B cell (primary cell): ENCODE results near the gene ATP6V0E2. TPM values are rescaled to one million over a fixed set of nuclear protein-coding genes. Genes with fewer than 3 reads are reported as not detected.
A peak's percentile ranks its signal among the peaks of the same experiment; 100 is the strongest.

Experiments used
- ATAC-seq: fragments of 200-7000 bp; cut with Tn5 transposase; one replicate; pipeline ENCODE4 v1.10.0; 2021; ENCODE audit warnings: low read depth, mild to moderate bottlenecking, moderate number of reproducible peaks, moderate library complexity
- CTCF ChIA-PET: fragments of 350-600 bp; sonication (Branson Sonifier 250); formaldehyde crosslinking; loops from one replicate; lab custom pipeline; 2021; ENCODE audit warnings: antibody characterized with exemption, inconsistent platforms; lab: Charles Lee
- POLR2A ChIA-PET: fragments of 350-600 bp; sonication (Branson Sonifier 250); formaldehyde crosslinking; loops from one replicate; lab custom pipeline; 2021; ENCODE audit warnings: antibody characterized with exemption; lab: Charles Lee
- DNase-seq: peaks from one replicate; pipeline ENCODE4 v3.0.0; 2013
- H2AFZ ChIP-seq: 2 replicates; pipeline ENCODE4 v1.6.1; 2012; ENCODE audit warnings: mild to moderate bottlenecking, low read depth, low read length; ENCODE audit not compliant: insufficient read depth, poor library complexity, severe bottlenecking
- H3K27ac ChIP-seq, 2 donors: 1 replicate in 1 of 2; 2 replicates in 1 of 2; pipeline ENCODE4 v1.5.1; 2012 to 2013; ENCODE audit warnings: low read length in 2 of 2, mild to moderate bottlenecking in 2 of 2, moderate library complexity in 1 of 2
- H3K27me3 ChIP-seq, 4 experiments: fragments of 200-600 bp in 1 of 4; sonication (generic) in 1 of 4; replicated peaks in 1 of 4; 1 replicate in 2 of 4; 2 replicates in 2 of 4; pipeline versions ENCODE4 v1.6.1 to v1.7.0; 2013 to 2016; ENCODE audit warnings: low read length in 3 of 4, mild to moderate bottlenecking in 2 of 4, mixed read lengths in 1 of 4, moderate library complexity in 1 of 4; ENCODE audit not compliant: insufficient read depth in 4 of 4, control insufficient read depth in 3 of 4; ENCODE audit errors: control extremely low read depth in 1 of 4
- H3K36me3 ChIP-seq, 2 experiments: replicated peaks in 1 of 2; 1 replicate in 1 of 2; 2 replicates in 1 of 2; pipeline versions ENCODE4 v1.6.1 to v1.7.1; 2013; ENCODE audit warnings: low read length in 1 of 2; ENCODE audit not compliant: insufficient read depth in 2 of 2, control insufficient read depth in 1 of 2; ENCODE audit errors: control extremely low read depth in 1 of 2, extremely low read depth in 1 of 2
- H3K4me1 ChIP-seq, 2 donors: fragments of 200-600 bp in 1 of 2; sonication (generic) in 1 of 2; 1 replicate in 1 of 2; 2 replicates in 1 of 2; pipeline versions ENCODE4 v1.5.1 to v1.6.1; 2013 to 2017; ENCODE audit warnings: low read length in 2 of 2; ENCODE audit not compliant: control insufficient read depth in 2 of 2, insufficient read depth in 2 of 2
- H3K4me2 ChIP-seq: replicated peaks from 2 replicates; pipeline ENCODE3; 2012; ENCODE audit warnings: mild to moderate bottlenecking, low read depth, low read length; ENCODE audit not compliant: poor library complexity, severe bottlenecking
- H3K4me3 ChIP-seq, 5 experiments: fragments of 200-600 bp in 1 of 5; sonication (generic) in 1 of 5; 1 replicate in 3 of 5; 2 replicates in 2 of 5; pipeline versions ENCODE4 v1.5.1 to v1.7.0; 2011 to 2016; ENCODE audit warnings: low read length in 4 of 5, mild to moderate bottlenecking in 4 of 5, low read depth in 2 of 5, control low read depth in 1 of 5, moderate library complexity in 1 of 5; ENCODE audit not compliant: insufficient read depth in 1 of 5; ENCODE audit errors: control extremely low read depth in 1 of 5, extremely low read depth in 1 of 5
- H3K79me2 ChIP-seq: fragments of 200-600 bp; sonication (generic); one replicate; pipeline ENCODE4 v1.6.0; 2016; ENCODE audit warnings: low read length; ENCODE audit not compliant: control insufficient read depth, insufficient read depth
- H3K9ac ChIP-seq: fragments of 200-600 bp; sonication (generic); 2 replicates; pipeline ENCODE4 v1.6.1; 2017; ENCODE audit warnings: mild to moderate bottlenecking, low read length, moderate library complexity
- H3K9me3 ChIP-seq, 3 donors: one replicate each; pipeline versions ENCODE4 v1.6.1 to v1.7.1; 2013; ENCODE audit warnings: low read length in 2 of 3; ENCODE audit not compliant: control insufficient read depth in 2 of 3, insufficient read depth in 1 of 3; ENCODE audit errors: control extremely low read depth in 1 of 3
- H4K20me1 ChIP-seq: 2 replicates; pipeline ENCODE4 v1.6.0; 2012; ENCODE audit warnings: mild to moderate bottlenecking, low read length; ENCODE audit not compliant: insufficient read depth, control insufficient read depth, poor library complexity, severe bottlenecking
- H3K27ac Mint-ChIP-seq: one replicate; pipeline ENCODE4 v1.8.0; 2021; ENCODE audit warnings: mixed read lengths
- H3K27me3 Mint-ChIP-seq: one replicate; pipeline ENCODE4 v1.8.0; 2021; ENCODE audit warnings: mixed read lengths
- H3K4me1 Mint-ChIP-seq: one replicate; pipeline ENCODE4 v1.8.0; 2021; ENCODE audit warnings: mixed read lengths
- H3K4me3 Mint-ChIP-seq: one replicate; pipeline ENCODE4 v1.8.0; 2021; ENCODE audit warnings: mixed read lengths
- H3K9me3 Mint-ChIP-seq: one replicate; pipeline ENCODE4 v1.8.0; 2022; ENCODE audit warnings: mixed read lengths; ENCODE audit not compliant: insufficient read depth
- CTCF ChIP-seq: fragments of 200-600 bp; IDR thresholded peaks from one replicate; pipeline ENCODE4 v1.8.0; 2022; ENCODE audit warnings: antibody characterized with exemption, mild to moderate bottlenecking
- EZH2 ChIP-seq: IDR thresholded peaks from 2 replicates; pipeline ENCODE4 v1.6.1; 2012; ENCODE audit warnings: borderline replicate concordance, low read depth, mild to moderate bottlenecking, moderate library complexity, low read length; ENCODE audit not compliant: insufficient read depth, poor library complexity, severe bottlenecking
- WGBS: methylation state at CpG from one replicate; pipeline ENCODE4 v1.1.5; 2013; ENCODE audit warnings: missing lambda C conversion rate; ENCODE audit not compliant: insufficient coverage; 5-methylcytosine and 5-hydroxymethylcytosine counted together
- intact Hi-C: fragments of 100-400 bp; cut with micrococcal nuclease; formaldehyde crosslinking; loops from one replicate; pipeline ENCODE4 v1.10.0; 2022
- polyA plus RNA-seq: library from polyadenylated mRNA; depleted of rRNA; stranded (reverse); fragments of >200 nt; gene quantifications from 2 replicates; pipeline ENCODE4 v1.2.3, GENCODE V29; 2012
- total RNA-seq, 2 donors: library from RNA; stranded (reverse); fragments of 120-200 nt in 1 of 2; gene quantifications; 1 replicate in 1 of 2; 2 replicates in 1 of 2; pipeline versions ENCODE4 v1.2.3 to v1.2.4, GENCODE V29; 2013 to 2022

The ATP6V0E2 gene
- total and polyA plus RNA-seq, 2 donors (not counting 1 experiment from before 2014, with no cell fraction given) = 13.5 to 49.6 TPM

GRCh38 chr7:149883452-149883861 is 9.7 kb downstream of the ATP6V0E2 start:
- ChIA-PET CTCF (interaction anchor here (1.4 kb wide), 2 partner anchors 41 to 45 kb away, joined by 3 to 6 read pairs; partner anchors contain the start of gene ZNF862), POLR2A (no interaction called here)
- Histone ChIP-seq H4K20me1 (no peaks in the 10 kb centered on the region), H3K79me2 (no peaks in the 10 kb centered on the region), H3K4me1 (peaks cover 12 to 28% of the 10 kb centered on the region in 2 donors), H3K36me3 (peaks cover 0 to 3% of the 10 kb centered on the region in 2 experiments), H2AFZ (no peak overlapping the region), H3K9me3 (no peaks in the 10 kb centered on the region), H3K4me2 (no peak overlapping the region), H3K9ac (no peak overlapping the region), H3K4me3 (no peak overlapping the region), H3K27me3 (no peaks in the 10 kb centered on the region), H3K27ac (no peak overlapping the region)
- Mint-ChIP-seq H3K9me3 (no peaks in the 10 kb centered on the region), H3K27ac (no peak overlapping the region), H3K4me1 (peaks cover 14% of the 10 kb centered on the region), H3K27me3 (no peaks in the 10 kb centered on the region), H3K4me3 (no peak overlapping the region)
- TF ChIP-seq EZH2 = no peak
- peak; percentile 40 for TF ChIP-seq CTCF
- DNase-seq = peak; percentile 50
- ATAC-seq = peak; percentile 56
- intact Hi-C loops = loop anchor here (10.0 kb wide), 1 partner anchor 391 kb away; no protein-coding TSS in a partner anchor
- 44% methylated on average over 12 of the region's 12 CpGs for WGBS

GRCh38 chr7:149884016-149884415 is 10.2 kb downstream of the ATP6V0E2 start:
- DNase-seq = peak; percentile 1
- Mint-ChIP-seq H3K27me3 (no peaks in the 10 kb centered on the region), H3K9me3 (no peaks in the 10 kb centered on the region), H3K27ac (no peak overlapping the region), H3K4me3 (no peak overlapping the region), H3K4me1 (peaks cover 14% of the 10 kb centered on the region)
- intact Hi-C loops = loop anchor here (10.0 kb wide), 1 partner anchor 391 kb away; no protein-coding TSS in a partner anchor
- Histone ChIP-seq H3K4me2 (no peak overlapping the region), H3K79me2 (no peaks in the 10 kb centered on the region), H3K4me1 (peaks cover 12 to 30% of the 10 kb centered on the region in 2 donors), H3K27me3 (no peaks in the 10 kb centered on the region), H3K9ac (no peak overlapping the region), H3K4me3 (no peak overlapping the region), H3K27ac (no peak overlapping the region), H3K9me3 (no peaks in the 10 kb centered on the region), H4K20me1 (no peaks in the 10 kb centered on the region), H3K36me3 (peaks cover 0 to 3% of the 10 kb centered on the region in 2 experiments), H2AFZ (no peak overlapping the region)
- ATAC-seq = no peak
- WGBS = 99% methylated on average over 4 of the region's 4 CpGs
- ChIA-PET CTCF (interaction anchor here (1.4 kb wide), 2 partner anchors 42 to 46 kb away, joined by 3 to 6 read pairs; partner anchors contain the start of gene ZNF862), POLR2A (no interaction called here)
- TF ChIP-seq CTCF (no peak), EZH2 (no peak)
